DMS153 treated with DMSO at 0.1 percent for 48 hours (cell line): ENCODE data around the gene PSMA7.

ENCODE experiments used
- DNase-seq: peaks from one replicate; lab custom pipeline; 2025; ENCODE audit not compliant: unreplicated experiment; lab: John Stamatoyannopoulos, UW

Gene PSMA7

GRCh38 chr20:62096421-62097380 is 46.5 kb downstream of the PSMA7 start:
- no peak for DNase-seq

- DNase-seq: no peak
Measured at GRCh38 chr20:62089393-62089792, 53.8 kb downstream of the PSMA7 start.

GRCh38 chr20:62088258-62089127 is 54.7 kb downstream of the PSMA7 start:
- DNase-seq: no peak

GRCh38 chr20:62087632-62088031 is 55.6 kb downstream of the PSMA7 start:
- no peak for DNase-seq

GRCh38 chr20:62087227-62087626 is 56.0 kb downstream of the PSMA7 start:
- DNase-seq: no peak
